ENCODE results near the gene KIAA0513. TPM values are rescaled to one million over a fixed set of nuclear protein-coding genes. Genes with fewer than 3 reads are reported as not detected.
A peak's percentile ranks its signal among the peaks of the same experiment; 100 is the strongest.

Gene KIAA0513
- total and polyA plus RNA-seq, 2 donors (not counting 1 experiment from before 2014, with no cell fraction given): 1.1 to 2.1 TPM

DNA sequence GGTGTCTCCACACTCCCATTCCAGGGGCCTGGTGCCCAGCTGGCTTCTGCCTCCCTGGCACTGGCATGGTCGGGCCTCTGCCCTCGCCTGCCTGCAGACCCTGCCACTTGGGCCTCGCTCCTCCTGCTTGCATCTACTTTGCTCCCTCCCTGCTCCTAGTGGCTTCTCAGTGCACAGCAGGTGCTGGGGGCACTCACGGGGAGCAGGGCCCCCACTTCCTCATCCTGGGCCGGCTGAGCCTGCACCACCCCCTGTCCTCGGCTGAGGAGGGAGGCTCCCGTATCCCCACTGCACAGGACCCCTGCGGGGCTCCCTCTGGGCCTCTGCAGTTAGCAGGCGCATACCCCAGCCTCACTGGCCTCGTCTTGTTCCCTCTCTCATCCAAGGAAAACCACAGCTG, 49.4 kb downstream of the KIAA0513 start:
- POLR2A ChIA-PET: no interaction called here
- H3K9ac ChIP-seq (ENCODE audit: low read length): no peak overlapping the region
- peaks cover 6 to 10% of the 10 kb centered on the region in 2 donors for H3K4me1 ChIP-seq (ENCODE audit: control insufficient read depth in 2 of 2, insufficient read depth in 2 of 2, low read length in 2 of 2)
- H3K4me3 Mint-ChIP-seq: no peak overlapping the region
- no peak for TF ChIP-seq EZH2 (IDR thresholded peaks at IDR 0.05; ENCODE audit: borderline replicate concordance, insufficient read depth, low read depth, low read length, poor library complexity, severe bottlenecking)
- TF ChIP-seq, protein P1, sequence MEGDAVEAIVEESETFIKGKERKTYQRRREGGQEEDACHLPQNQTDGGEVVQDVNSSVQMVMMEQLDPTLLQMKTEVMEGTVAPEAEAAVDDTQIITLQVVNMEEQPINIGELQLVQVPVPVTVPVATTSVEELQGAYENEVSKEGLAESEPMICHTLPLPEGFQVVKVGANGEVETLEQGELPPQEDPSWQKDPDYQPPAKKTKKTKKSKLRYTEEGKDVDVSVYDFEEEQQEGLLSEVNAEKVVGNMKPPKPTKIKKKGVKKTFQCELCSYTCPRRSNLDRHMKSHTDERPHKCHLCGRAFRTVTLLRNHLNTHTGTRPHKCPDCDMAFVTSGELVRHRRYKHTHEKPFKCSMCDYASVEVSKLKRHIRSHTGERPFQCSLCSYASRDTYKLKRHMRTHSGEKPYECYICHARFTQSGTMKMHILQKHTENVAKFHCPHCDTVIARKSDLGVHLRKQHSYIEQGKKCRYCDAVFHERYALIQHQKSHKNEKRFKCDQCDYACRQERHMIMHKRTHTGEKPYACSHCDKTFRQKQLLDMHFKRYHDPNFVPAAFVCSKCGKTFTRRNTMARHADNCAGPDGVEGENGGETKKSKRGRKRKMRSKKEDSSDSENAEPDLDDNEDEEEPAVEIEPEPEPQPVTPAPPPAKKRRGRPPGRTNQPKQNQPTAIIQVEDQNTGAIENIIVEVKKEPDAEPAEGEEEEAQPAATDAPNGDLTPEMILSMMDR (IDR thresholded peaks at IDR 0.05): no peak
- intact Hi-C loops (cut with micrococcal nuclease): no loop called here
- no peak overlapping the region for H2AFZ ChIP-seq (ENCODE audit: insufficient read depth, low read depth, low read length, poor library complexity, severe bottlenecking)
- ATAC-seq (ENCODE audit: low read depth): no peak
- no peaks in the 10 kb centered on the region for H3K9me3 Mint-ChIP-seq (ENCODE audit: insufficient read depth)
- CTCF ChIA-PET: interaction anchor here (2.0 kb wide), 1 partner anchor 10 kb away, joined by 5 read pairs; no protein-coding TSS in a partner anchor
- H3K27ac Mint-ChIP-seq: no peak overlapping the region
- H3K79me2 ChIP-seq (ENCODE audit: control insufficient read depth, insufficient read depth, low read length): no peaks in the 10 kb centered on the region
- H3K9me3 ChIP-seq (ENCODE audit: control extremely low read depth in 1 of 3, control insufficient read depth in 2 of 3, insufficient read depth in 1 of 3, low read length in 2 of 3): no peaks in the 10 kb centered on the region
- H3K27ac ChIP-seq (ENCODE audit: low read length in 2 of 2): no peak overlapping the region
- H3K27me3 ChIP-seq (replicated peaks in 1 of 4; ENCODE audit: control extremely low read depth in 1 of 4, control insufficient read depth in 3 of 4, insufficient read depth in 4 of 4, low read length in 3 of 4): peaks cover 0 to 4% (median 0%) of the 10 kb centered on the region in 4 experiments
- no peaks in the 10 kb centered on the region for H4K20me1 ChIP-seq (ENCODE audit: control insufficient read depth, insufficient read depth, low read length, poor library complexity, severe bottlenecking)
- H3K27me3 Mint-ChIP-seq: peaks cover 15% of the 10 kb centered on the region
- H3K4me1 Mint-ChIP-seq: peaks cover 4% of the 10 kb centered on the region
- H3K4me2 ChIP-seq (replicated peaks; ENCODE audit: low read depth, low read length, poor library complexity, severe bottlenecking): peak overlapping the region; percentile 19
- H3K36me3 ChIP-seq (replicated peaks in 1 of 2; ENCODE audit: control extremely low read depth in 1 of 2, control insufficient read depth in 1 of 2, extremely low read depth in 1 of 2, insufficient read depth in 2 of 2, low read length in 1 of 2): no peaks in the 10 kb centered on the region
- DNase-seq: peak; percentile 40
- H3K4me3 ChIP-seq (ENCODE audit: control extremely low read depth in 1 of 5, extremely low read depth in 1 of 5, insufficient read depth in 1 of 5, low read depth in 2 of 5, low read length in 4 of 5): no peak overlapping the region
- 14% methylated on average over 10 of the region's 10 CpGs for WGBS (ENCODE audit: insufficient coverage)

DNA sequence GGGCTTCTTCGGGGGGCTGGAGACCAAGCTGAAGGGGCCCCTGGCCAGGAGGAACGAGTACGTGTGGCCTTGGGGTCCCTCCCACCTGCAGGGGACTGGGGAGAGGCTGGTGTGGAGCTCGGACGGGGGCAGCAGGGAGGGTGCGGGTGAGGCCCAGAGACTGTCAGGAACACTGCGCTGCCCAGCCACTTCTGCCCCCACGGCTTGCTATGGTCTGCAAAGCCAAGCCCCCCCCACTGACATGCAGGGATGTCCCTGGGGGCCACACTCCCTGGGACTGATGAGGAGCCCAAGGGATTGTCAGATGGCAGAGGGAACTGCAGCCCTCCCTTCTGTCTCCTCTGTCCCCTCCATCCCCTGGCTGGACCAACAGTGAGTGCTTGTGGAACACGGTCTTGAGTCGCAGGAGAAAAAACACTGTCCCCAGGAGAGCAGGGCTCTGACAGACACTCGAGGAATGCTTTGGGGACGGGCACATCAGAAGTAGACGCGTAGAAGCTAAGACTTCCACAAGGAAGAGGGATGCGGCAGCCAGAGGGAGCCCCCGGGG, 50.1 kb downstream of the KIAA0513 start:
- Histone ChIP-seq H3K4me1 (ENCODE audit: control insufficient read depth in 2 of 2, insufficient read depth in 2 of 2, low read length in 2 of 2) (peaks cover 12 to 17% of the 10 kb centered on the region in 2 donors), H3K9ac (ENCODE audit: low read length) (no peak overlapping the region), H2AFZ (ENCODE audit: insufficient read depth, low read depth, low read length, poor library complexity, severe bottlenecking) (no peak overlapping the region), H3K27ac (ENCODE audit: low read length in 2 of 2) (no peak overlapping the region), H3K27me3 (replicated peaks in 1 of 4; ENCODE audit: control extremely low read depth in 1 of 4, control insufficient read depth in 3 of 4, insufficient read depth in 4 of 4, low read length in 3 of 4) (peaks cover 0 to 4% (median 0%) of the 10 kb centered on the region in 4 experiments), H4K20me1 (ENCODE audit: control insufficient read depth, insufficient read depth, low read length, poor library complexity, severe bottlenecking) (no peaks in the 10 kb centered on the region), H3K36me3 (replicated peaks in 1 of 2; ENCODE audit: control extremely low read depth in 1 of 2, control insufficient read depth in 1 of 2, extremely low read depth in 1 of 2, insufficient read depth in 2 of 2, low read length in 1 of 2) (no peaks in the 10 kb centered on the region), H3K9me3 (ENCODE audit: control extremely low read depth in 1 of 3, control insufficient read depth in 2 of 3, insufficient read depth in 1 of 3, low read length in 2 of 3) (peaks cover 0 to 3% (median 0%) of the 10 kb centered on the region in 3 donors), H3K79me2 (ENCODE audit: control insufficient read depth, insufficient read depth, low read length) (no peaks in the 10 kb centered on the region), H3K4me3 (ENCODE audit: control extremely low read depth in 1 of 5, extremely low read depth in 1 of 5, insufficient read depth in 1 of 5, low read depth in 2 of 5, low read length in 4 of 5) (no peak overlapping the region), H3K4me2 (replicated peaks; ENCODE audit: low read depth, low read length, poor library complexity, severe bottlenecking) (no peak overlapping the region)
- TF ChIP-seq, protein P1 (IDR thresholded peaks at IDR 0.05): no peak
- no peak for TF ChIP-seq EZH2 (IDR thresholded peaks at IDR 0.05; ENCODE audit: borderline replicate concordance, insufficient read depth, low read depth, low read length, poor library complexity, severe bottlenecking)
- CTCF ChIA-PET: interaction anchor here (2.0 kb wide), 1 partner anchor 9 kb away, joined by 5 read pairs; no protein-coding TSS in a partner anchor
- Mint-ChIP-seq H3K9me3 (ENCODE audit: insufficient read depth) (no peaks in the 10 kb centered on the region), H3K4me1 (peaks cover 10% of the 10 kb centered on the region), H3K4me3 (no peak overlapping the region), H3K27ac (no peak overlapping the region), H3K27me3 (peaks cover 19% of the 10 kb centered on the region)
- ATAC-seq (ENCODE audit: low read depth) (no peak), DNase-seq (no peak)
- POLR2A ChIA-PET: no interaction called here
- intact Hi-C loops (cut with micrococcal nuclease): no loop called here
- WGBS (ENCODE audit: insufficient coverage): 64% methylated on average over 12 of the region's 16 CpGs
